Suprapubic skin (tissue), 4 donors: ENCODE measurements around the gene TUBB. TPM values are rescaled to one million over a fixed set of nuclear protein-coding genes. Genes with fewer than 3 reads are reported as not detected.

ENCODE experiments used
- DNase-seq, 2 donors: peaks; one replicate each; pipeline ENCODE4 v3.0.0-alpha.2; 2019; ENCODE audit warnings: low spot score in 2 of 2
- H3K27ac ChIP-seq: fragments of 200-600 bp; sonication (generic); one replicate; pipeline ENCODE4 v1.5.1; 2019
- H3K27me3 ChIP-seq: fragments of 200-600 bp; sonication (generic); one replicate; pipeline ENCODE4 v1.5.1; 2019
- H3K36me3 ChIP-seq: fragments of 200-600 bp; sonication (generic); one replicate; pipeline ENCODE4 v1.5.1; 2019
- H3K4me1 ChIP-seq: fragments of 200-600 bp; sonication (generic); one replicate; pipeline ENCODE4 v1.5.1; 2019
- H3K4me3 ChIP-seq: fragments of 200-600 bp; sonication (generic); one replicate; pipeline ENCODE4 v1.5.1; 2019; ENCODE audit warnings: mild to moderate bottlenecking
- H3K9me3 ChIP-seq: fragments of 200-600 bp; sonication (generic); one replicate; pipeline ENCODE4 v1.5.1; 2019
- EP300 ChIP-seq: sonication (generic); formaldehyde crosslinking; IDR thresholded peaks from one replicate; pipeline ENCODE4 v1.6.1; 2017; ENCODE audit warnings: antibody characterized with exemption
- POLR2A ChIP-seq, 2 donors: fragments of 450-650 bp; IDR thresholded peaks; one replicate each; pipeline ENCODE4 v1.6.1; 2017; ENCODE audit warnings: antibody characterized with exemption in 2 of 2, mild to moderate bottlenecking in 2 of 2, moderate library complexity in 2 of 2
- POLR2AphosphoS5 ChIP-seq, 3 donors: sonication (generic); formaldehyde crosslinking; IDR thresholded peaks; one replicate each; pipeline ENCODE4 v1.6.1; 2017; ENCODE audit warnings: antibody characterized with exemption in 3 of 3
- WGBS: methylation state at CpG from one replicate; pipeline ENCODE4 v1.1.5; 2018; 5-methylcytosine and 5-hydroxymethylcytosine counted together
- total RNA-seq, 4 donors: library from RNA; depleted of rRNA; stranded (reverse); fragments of >200 nt; gene quantifications; one replicate each; pipeline ENCODE4 v1.1.0, GENCODE V29; 2016
- TF ChIP-seq, protein P1 (sequence below), 2 donors: fragments of 200-600 bp in 1 of 2; fragments of 450-650 bp in 1 of 2; sonication (generic) in 1 of 2; IDR thresholded peaks; one replicate each; pipeline ENCODE4 v1.5.1; 2016 to 2019; ENCODE audit warnings: antibody characterized with exemption in 2 of 2, mild to moderate bottlenecking in 1 of 2, moderate library complexity in 1 of 2

TUBB gene
- total RNA-seq, 4 donors from 2014 or later = 166 to 348 (median 244) TPM

DNA sequence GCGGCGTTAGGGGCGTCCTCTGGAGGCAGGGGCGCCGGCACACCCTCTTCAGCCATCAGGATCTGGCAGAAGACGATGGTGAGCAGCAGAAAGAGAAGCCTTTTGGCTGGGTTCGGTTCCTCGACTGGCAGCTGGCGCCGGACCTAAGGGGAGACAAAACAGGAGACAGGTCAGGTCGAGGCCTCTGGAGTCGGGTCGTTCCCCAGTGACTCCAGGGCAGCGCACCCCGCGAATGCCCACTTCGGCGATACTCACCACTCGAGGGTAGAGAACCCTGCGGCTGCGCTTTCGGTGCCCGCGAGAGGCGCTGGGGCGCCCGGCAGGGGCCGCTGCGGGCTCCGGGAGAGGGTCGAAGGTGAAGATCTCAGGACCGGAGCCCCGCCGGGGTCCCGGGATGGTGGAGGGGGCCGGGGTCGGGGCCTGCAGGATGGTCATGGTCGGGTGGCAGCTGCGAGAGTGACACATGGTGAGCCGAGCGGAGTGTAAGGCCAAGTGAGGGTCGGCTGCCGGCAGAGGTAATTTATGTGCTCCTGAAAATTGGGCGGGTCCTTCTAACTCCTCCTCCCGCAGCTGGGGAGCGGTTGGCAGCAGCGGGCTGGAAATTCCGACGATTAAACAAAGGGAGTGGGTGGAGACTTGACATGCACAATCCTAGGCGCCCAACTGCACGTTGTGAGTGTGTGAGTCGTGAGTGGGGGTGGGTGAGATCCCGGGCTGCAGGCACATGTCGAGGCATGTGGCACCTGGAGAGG is 24.1 kb downstream of the TUBB start, which contains the start of gene IER3:
Gene IER3 (minus strand): TSS at position 494 of the 752 bp plus-strand sequence. CDS start 29 bp downstream, at position 465.
- peak; percentile 92 to 93 for DNase-seq
- Histone ChIP-seq H3K36me3 (peaks cover 13% of the 10 kb centered on the region), H3K27ac (peak within 1 kb of the TSS; percentile 96), H3K4me1 (peaks cover 59% of the 10 kb centered on the region), H3K4me3 (peak within 1 kb of the TSS; percentile 79), H3K27me3 (no peaks in the 10 kb centered on the region), H3K9me3 (no peaks in the 10 kb centered on the region)
- 0% methylated on average over 33 of the region's 54 CpGs for WGBS
- TF ChIP-seq EP300 = no peak
- peak; percentile 48 to 89 for TF ChIP-seq POLR2A (IDR thresholded peaks at IDR 0.05)
- TF ChIP-seq, protein P1, sequence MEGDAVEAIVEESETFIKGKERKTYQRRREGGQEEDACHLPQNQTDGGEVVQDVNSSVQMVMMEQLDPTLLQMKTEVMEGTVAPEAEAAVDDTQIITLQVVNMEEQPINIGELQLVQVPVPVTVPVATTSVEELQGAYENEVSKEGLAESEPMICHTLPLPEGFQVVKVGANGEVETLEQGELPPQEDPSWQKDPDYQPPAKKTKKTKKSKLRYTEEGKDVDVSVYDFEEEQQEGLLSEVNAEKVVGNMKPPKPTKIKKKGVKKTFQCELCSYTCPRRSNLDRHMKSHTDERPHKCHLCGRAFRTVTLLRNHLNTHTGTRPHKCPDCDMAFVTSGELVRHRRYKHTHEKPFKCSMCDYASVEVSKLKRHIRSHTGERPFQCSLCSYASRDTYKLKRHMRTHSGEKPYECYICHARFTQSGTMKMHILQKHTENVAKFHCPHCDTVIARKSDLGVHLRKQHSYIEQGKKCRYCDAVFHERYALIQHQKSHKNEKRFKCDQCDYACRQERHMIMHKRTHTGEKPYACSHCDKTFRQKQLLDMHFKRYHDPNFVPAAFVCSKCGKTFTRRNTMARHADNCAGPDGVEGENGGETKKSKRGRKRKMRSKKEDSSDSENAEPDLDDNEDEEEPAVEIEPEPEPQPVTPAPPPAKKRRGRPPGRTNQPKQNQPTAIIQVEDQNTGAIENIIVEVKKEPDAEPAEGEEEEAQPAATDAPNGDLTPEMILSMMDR (IDR thresholded peaks at IDR 0.05) = peak; percentile 9 to 80
- peak in 1 of 3 donors; percentile 58 for TF ChIP-seq POLR2AphosphoS5 (IDR thresholded peaks at IDR 0.05)

DNA sequence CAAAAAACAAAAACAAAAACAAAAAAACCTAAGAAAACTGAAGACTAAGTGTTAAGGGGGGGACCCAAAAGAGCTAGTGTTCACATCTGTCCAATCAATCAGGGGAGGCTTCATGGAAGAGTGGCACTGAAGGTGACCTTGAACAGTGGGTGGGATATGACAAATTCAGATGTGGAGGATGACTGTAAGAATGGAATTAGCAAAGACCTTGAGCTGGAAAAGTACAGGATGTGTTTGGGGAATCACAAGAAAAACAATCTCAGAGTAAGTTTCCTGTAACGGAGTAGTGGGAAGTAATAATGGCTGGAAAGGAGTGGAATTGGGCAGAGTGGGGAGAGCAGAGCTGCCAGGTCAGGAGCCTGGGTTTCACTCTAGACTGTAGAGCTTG is 27.1 kb downstream of the TUBB start:
- peaks cover 70% of the 10 kb centered on the region for H3K4me1 ChIP-seq
- H3K4me3 ChIP-seq = no peak overlapping the region
- H3K9me3 ChIP-seq = no peaks in the 10 kb centered on the region
- TF ChIP-seq, protein P1 (IDR thresholded peaks at IDR 0.05) = no peak
- TF ChIP-seq EP300 = no peak
- TF ChIP-seq POLR2AphosphoS5 (IDR thresholded peaks at IDR 0.05) = no peak
- TF ChIP-seq POLR2A (IDR thresholded peaks at IDR 0.05) = no peak
- WGBS = 68% methylated on average over 1 of the region's 1 CpG
- H3K27me3 ChIP-seq = no peaks in the 10 kb centered on the region
- DNase-seq = no peak
- peak overlapping the region; percentile 73 for H3K27ac ChIP-seq
- H3K36me3 ChIP-seq = no peaks in the 10 kb centered on the region

DNA sequence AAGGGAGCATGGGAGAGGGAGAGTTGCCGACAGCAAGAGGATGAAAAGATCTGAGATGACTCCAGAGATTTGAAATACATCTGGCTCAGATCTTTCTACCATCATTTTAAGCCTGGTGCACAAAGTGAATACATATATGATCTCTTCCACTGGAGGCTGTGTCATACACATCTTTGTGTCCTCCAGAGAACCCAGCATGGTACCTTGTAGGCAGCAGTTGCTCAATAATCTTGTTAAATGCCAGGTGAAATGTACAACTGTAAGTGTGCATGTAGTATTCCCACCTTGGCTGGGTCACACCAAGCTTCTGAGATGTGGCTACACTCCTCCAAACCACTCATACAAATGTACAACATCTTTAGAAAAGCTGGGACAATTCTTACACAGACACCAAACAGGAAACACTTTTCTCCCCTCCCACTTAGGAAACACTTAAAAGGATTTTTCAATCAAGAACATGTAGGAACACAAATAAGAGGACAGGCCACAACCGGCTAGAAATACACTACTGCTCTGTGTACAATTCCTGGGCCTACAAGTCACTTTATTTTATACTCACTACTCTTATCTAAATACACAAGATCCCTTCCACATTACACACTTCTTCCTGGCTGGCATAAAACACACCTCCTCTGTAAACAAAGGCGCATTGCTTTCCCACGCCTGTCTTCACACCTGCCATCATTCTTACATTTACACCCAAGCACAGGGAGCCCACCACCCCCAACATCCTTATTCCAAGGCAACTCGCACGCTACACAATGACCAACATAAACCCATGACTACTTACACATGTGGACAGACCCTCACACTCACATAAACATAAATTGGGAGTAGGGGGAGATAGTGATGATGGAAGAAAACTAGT is 28.0 kb downstream of the TUBB start:
- Histone ChIP-seq H3K27me3 (no peaks in the 10 kb centered on the region), H3K9me3 (no peaks in the 10 kb centered on the region), H3K4me3 (no peak overlapping the region), H3K36me3 (no peaks in the 10 kb centered on the region), H3K4me1 (peaks cover 75% of the 10 kb centered on the region), H3K27ac (peak overlapping the region; percentile 73)
- TF ChIP-seq POLR2AphosphoS5 (IDR thresholded peaks at IDR 0.05) = no peak
- TF ChIP-seq, protein P1 (IDR thresholded peaks at IDR 0.05) = no peak
- no peak for TF ChIP-seq POLR2A (IDR thresholded peaks at IDR 0.05)
- TF ChIP-seq EP300 = no peak
- DNase-seq = no peak
- 50% methylated on average over 6 of the region's 6 CpGs for WGBS

DNA sequence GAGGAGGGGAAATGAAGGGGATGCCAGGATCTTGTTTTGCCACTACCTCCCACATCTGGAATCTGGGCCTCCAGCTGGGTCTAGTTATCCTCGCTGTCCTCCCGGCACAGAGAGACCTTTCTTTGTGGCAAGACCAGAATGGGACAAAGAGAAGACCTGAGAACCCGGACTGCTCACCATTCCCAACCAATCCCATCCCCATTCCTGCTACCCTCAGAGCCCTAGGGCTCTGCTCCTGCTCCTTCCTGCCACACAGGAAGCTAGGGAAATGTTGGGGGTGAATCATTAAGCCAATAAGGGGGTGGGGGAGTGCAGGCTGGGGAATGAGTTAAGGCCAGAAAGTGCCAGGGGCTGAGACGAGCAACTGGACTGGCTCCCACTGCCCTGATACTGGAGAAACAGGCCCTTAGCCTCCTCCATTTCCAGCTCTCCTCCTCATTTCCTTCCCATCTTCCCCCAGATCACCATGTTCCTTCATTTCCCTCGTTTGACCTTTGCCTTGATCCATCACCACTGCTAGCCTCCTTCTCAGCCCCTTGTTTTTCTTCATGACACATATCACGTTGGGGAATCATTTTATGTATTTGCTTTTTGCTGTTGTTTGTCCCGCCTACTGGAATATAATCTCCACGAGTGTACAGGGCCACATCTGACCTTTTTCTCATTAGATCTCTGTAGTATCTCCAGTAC is 28.8 kb downstream of the TUBB start:
- 44% methylated on average over 8 of the region's 8 CpGs for WGBS
- Histone ChIP-seq H3K4me3 (no peak overlapping the region), H3K27ac (peak overlapping the region; percentile 73), H3K27me3 (no peaks in the 10 kb centered on the region), H3K4me1 (peaks cover 72% of the 10 kb centered on the region), H3K9me3 (no peaks in the 10 kb centered on the region), H3K36me3 (no peaks in the 10 kb centered on the region)
- no peak for DNase-seq
- TF ChIP-seq EP300 (no peak), POLR2AphosphoS5 (IDR thresholded peaks at IDR 0.05) (no peak)

DNA sequence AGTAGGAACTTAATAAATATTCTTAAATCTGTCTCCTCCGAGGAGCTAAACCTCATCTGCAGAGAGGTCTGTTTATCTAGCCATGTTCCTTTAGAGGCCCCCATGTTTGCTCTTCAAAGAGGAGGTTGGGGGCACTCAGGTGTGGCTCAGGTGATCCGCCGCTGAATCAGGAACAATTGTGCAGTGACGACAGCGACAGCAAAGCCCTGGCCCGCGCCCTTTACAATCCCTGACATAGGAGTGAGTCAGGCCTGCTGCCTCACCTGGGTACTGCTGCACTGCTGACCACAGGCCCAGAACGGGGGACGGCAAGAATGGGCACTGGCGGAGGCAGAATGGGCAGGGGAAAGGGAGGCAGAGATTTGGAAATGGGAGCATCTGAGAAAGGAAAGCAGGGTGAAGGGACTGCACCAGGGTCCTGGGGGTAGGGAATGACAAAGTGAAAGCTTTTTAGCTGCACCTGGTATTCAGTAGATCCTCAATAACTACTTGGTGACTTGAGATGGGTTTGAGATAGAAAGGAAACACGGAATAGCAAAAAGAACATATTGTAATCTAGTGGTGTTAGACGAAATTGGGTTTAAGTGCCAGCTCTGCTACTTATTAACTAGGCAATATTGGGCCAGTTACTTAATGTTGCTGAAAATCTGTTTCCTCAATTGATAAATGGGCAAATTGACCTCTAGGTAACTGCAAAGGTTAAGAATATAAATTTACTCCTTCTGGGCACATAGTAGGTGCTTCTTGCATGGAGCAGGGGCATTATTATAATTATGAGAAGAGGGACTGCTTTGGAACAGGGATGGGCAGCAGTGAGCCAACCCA is 29.6 kb downstream of the TUBB start:
- H3K4me1 ChIP-seq = peaks cover 66% of the 10 kb centered on the region
- 78% methylated on average over 12 of the region's 12 CpGs for WGBS

More for the DNA sequence above, 29.6 kb downstream of the TUBB start:
- peak overlapping the region; percentile 73 for H3K27ac ChIP-seq
- H3K4me3 ChIP-seq = no peak overlapping the region
- TF ChIP-seq EP300 (no peak), POLR2A (IDR thresholded peaks at IDR 0.05) (no peak), POLR2AphosphoS5 (IDR thresholded peaks at IDR 0.05) (no peak)
- TF ChIP-seq, protein P1 (IDR thresholded peaks at IDR 0.05) = no peak
- H3K27me3 ChIP-seq = no peaks in the 10 kb centered on the region
- H3K9me3 ChIP-seq = no peaks in the 10 kb centered on the region
- H3K36me3 ChIP-seq = no peaks in the 10 kb centered on the region
- DNase-seq = no peak
